Hepatocyte (in vitro differentiated cells): ENCODE results near the gene EXOC6. TPM values are rescaled to one million over a fixed set of nuclear protein-coding genes. Genes with fewer than 3 reads are reported as not detected.

Source experiments
- DNase-seq: peaks from one replicate; pipeline ENCODE4 v3.0.0-alpha.2; 2016; ENCODE audit warnings: low spot score
- H2AFZ ChIP-seq: fragments of 200-600 bp; sonication (generic); 2 replicates; pipeline ENCODE4 v1.6.0; 2016; ENCODE audit warnings: antibody characterized with exemption, mild to moderate bottlenecking
- H3K27ac ChIP-seq: fragments of 200-600 bp; sonication (generic); 2 replicates; pipeline ENCODE4 v1.5.1; 2016; ENCODE audit warnings: mild to moderate bottlenecking
- H3K27me3 ChIP-seq: fragments of 200-600 bp; sonication (generic); 2 replicates; pipeline ENCODE4 v1.6.1; 2016
- H3K36me3 ChIP-seq: fragments of 200-600 bp; sonication (generic); replicated peaks from 2 replicates; pipeline ENCODE4 v1.5.1; 2016; ENCODE audit warnings: low read depth; ENCODE audit not compliant: insufficient read depth
- H3K4me1 ChIP-seq: fragments of 200-600 bp; sonication (generic); 2 replicates; pipeline ENCODE4 v1.5.1; 2016; ENCODE audit warnings: mild to moderate bottlenecking, moderate library complexity; ENCODE audit not compliant: insufficient read depth
- H3K4me2 ChIP-seq: fragments of 200-600 bp; sonication (generic); 2 replicates; pipeline ENCODE4 v1.6.0; 2016
- H3K4me3 ChIP-seq: fragments of 200-600 bp; sonication (generic); 2 replicates; pipeline ENCODE4 v1.5.1; 2016; ENCODE audit warnings: mild to moderate bottlenecking
- H3K79me2 ChIP-seq: fragments of 200-600 bp; sonication (generic); 2 replicates; pipeline ENCODE4 v1.6.0; 2017; ENCODE audit warnings: mild to moderate bottlenecking
- H3K9me2 ChIP-seq: fragments of 200-600 bp; sonication (generic); replicated peaks from 2 replicates; pipeline ENCODE4 v1.6.0; 2017; ENCODE audit warnings: mild to moderate bottlenecking; ENCODE audit not compliant: insufficient read depth
- H3K9me3 ChIP-seq: fragments of 200-600 bp; sonication (generic); 2 replicates; pipeline ENCODE4 v1.5.1; 2016; ENCODE audit warnings: low read depth, mild to moderate bottlenecking
- H4K20me1 ChIP-seq: fragments of 200-600 bp; sonication (generic); 2 replicates; pipeline ENCODE4 v1.6.0; 2016; ENCODE audit warnings: mild to moderate bottlenecking; ENCODE audit not compliant: insufficient read depth, poor library complexity, severe bottlenecking
- EZH2 ChIP-seq: fragments of 200-600 bp; sonication (generic); IDR thresholded peaks from 2 replicates; pipeline ENCODE4 v1.6.1; 2016; ENCODE audit warnings: antibody characterized with exemption, mild to moderate bottlenecking, borderline replicate concordance
- EZH2phosphoT487 ChIP-seq: fragments of 200-600 bp; sonication (generic); IDR thresholded peaks from one replicate; pipeline ENCODE4 v1.6.1; 2018; ENCODE audit warnings: antibody characterized with exemption, mild to moderate bottlenecking, low read depth, moderate library complexity; ENCODE audit not compliant: unreplicated experiment, severe bottlenecking
- WGBS: methylation state at CpG from one replicate; pipeline ENCODE4 v1.1.6; 2016; ENCODE audit warnings: low lambda C conversion rate; ENCODE audit errors: missing lambda C conversion rate; 5-methylcytosine and 5-hydroxymethylcytosine counted together
- polyA plus RNA-seq: library from polyadenylated mRNA; unstranded; fragments of >200 nt; fragmentation: Nextera tagmentation; extraction: Ambion mirVana; gene quantifications from 2 replicates; pipeline ENCODE4 v1.2.1, GENCODE V29; 2016
- total RNA-seq: library from RNA; depleted of rRNA; stranded (reverse); fragments of >200 nt; gene quantifications from 2 replicates; pipeline ENCODE4 v1.2.3, GENCODE V29; 2014
- TF ChIP-seq, protein P1 (sequence below): fragments of 200-600 bp; sonication (generic); IDR thresholded peaks from 2 replicates; pipeline ENCODE4 v1.5.1; 2016; ENCODE audit warnings: antibody characterized with exemption, mild to moderate bottlenecking; ENCODE audit not compliant: poor library complexity

EXOC6 gene
- total and polyA plus RNA-seq, 2 experiments from 2014 or later: 5.8 to 11.7 TPM

DNA sequence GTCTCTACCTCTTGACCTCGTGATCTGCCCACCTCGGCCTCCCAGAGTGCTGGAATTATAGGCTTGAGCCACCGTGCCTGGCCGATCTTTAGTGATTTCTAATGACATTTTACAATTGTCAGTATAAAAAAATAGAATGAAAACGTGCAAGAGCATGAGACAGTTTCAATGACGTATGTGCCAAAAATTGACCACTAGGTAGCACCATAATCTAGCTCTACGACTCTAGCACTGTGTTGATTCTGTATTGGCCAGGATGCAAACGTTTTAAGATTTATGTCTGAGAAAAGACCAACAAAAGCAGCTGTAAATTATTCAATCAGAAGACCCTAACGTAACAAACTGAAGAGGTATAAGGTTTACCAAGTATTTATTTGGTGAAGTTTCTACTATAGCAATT is 25.4 kb upstream of the EXOC6 start:
- H3K27ac ChIP-seq: peak overlapping the region; percentile 57

DNA sequence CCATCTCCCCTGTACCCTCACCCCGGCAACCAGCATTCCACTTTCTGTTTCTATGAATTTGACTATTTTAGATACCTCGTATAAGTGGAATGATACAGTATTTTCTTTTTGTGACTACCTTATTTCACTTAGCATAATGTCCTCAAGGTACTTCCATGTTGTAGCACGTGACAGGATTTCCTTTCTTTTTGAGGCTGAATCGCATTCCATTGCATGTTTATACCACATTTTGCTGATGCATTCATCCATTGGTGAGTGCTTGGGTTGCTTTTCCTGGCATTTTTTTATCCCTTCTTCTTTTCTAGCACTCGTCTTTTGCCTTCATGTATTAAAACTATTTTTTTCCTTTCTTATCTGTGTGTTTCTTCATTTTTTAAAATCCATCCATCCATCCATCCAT is 22.3 kb upstream of the EXOC6 start:
- no peak overlapping the region for H3K4me3 ChIP-seq
- no peak for TF ChIP-seq EZH2phosphoT487
- TF ChIP-seq, protein P1, sequence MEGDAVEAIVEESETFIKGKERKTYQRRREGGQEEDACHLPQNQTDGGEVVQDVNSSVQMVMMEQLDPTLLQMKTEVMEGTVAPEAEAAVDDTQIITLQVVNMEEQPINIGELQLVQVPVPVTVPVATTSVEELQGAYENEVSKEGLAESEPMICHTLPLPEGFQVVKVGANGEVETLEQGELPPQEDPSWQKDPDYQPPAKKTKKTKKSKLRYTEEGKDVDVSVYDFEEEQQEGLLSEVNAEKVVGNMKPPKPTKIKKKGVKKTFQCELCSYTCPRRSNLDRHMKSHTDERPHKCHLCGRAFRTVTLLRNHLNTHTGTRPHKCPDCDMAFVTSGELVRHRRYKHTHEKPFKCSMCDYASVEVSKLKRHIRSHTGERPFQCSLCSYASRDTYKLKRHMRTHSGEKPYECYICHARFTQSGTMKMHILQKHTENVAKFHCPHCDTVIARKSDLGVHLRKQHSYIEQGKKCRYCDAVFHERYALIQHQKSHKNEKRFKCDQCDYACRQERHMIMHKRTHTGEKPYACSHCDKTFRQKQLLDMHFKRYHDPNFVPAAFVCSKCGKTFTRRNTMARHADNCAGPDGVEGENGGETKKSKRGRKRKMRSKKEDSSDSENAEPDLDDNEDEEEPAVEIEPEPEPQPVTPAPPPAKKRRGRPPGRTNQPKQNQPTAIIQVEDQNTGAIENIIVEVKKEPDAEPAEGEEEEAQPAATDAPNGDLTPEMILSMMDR: no peak
- TF ChIP-seq EZH2: no peak

More for the DNA sequence above, 25.4 kb upstream of the EXOC6 start:
- no peak for DNase-seq
- Histone ChIP-seq H3K4me3 (no peak overlapping the region), H2AFZ (no peak overlapping the region), H4K20me1 (no peaks in the 10 kb centered on the region), H3K4me2 (no peak overlapping the region), H3K36me3 (no peaks in the 10 kb centered on the region), H3K79me2 (no peaks in the 10 kb centered on the region), H3K4me1 (peaks cover 5% of the 10 kb centered on the region), H3K9me2 (no peaks in the 10 kb centered on the region), H3K27me3 (no peaks in the 10 kb centered on the region), H3K9me3 (no peaks in the 10 kb centered on the region)
- 82% methylated on average over 9 of the region's 9 CpGs for WGBS
- TF ChIP-seq EZH2 (no peak), EZH2phosphoT487 (no peak)
- TF ChIP-seq, protein P1: peak; percentile 17

DNA sequence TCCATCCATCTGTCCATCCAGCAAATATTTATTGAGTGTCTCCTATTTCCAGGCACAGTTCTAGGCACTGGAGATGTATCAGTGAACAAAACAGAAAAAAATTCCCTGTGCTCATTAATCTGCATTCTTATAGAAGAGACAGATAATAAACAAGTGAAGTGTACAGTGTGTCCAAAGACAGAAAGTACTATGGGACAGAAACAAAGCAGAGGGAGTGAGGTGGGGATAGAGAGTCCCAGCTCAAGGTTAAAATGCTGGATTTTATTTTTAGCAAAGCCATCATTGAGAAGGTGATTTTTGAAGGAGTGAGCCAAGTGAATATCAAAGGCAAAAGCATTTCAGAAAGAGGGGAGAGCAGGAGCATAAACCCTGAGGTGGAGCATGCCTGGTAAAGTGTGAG is 21.8 kb upstream of the EXOC6 start:
- no peak overlapping the region for H3K4me3 ChIP-seq
- H4K20me1 ChIP-seq: no peaks in the 10 kb centered on the region
- no peak overlapping the region for H3K27ac ChIP-seq
- no peak overlapping the region for H2AFZ ChIP-seq
- no peaks in the 10 kb centered on the region for H3K79me2 ChIP-seq
- H3K4me1 ChIP-seq: peaks cover 5% of the 10 kb centered on the region
- no peaks in the 10 kb centered on the region for H3K9me3 ChIP-seq
- H3K36me3 ChIP-seq: no peaks in the 10 kb centered on the region
- H3K4me2 ChIP-seq: no peak overlapping the region
- no peaks in the 10 kb centered on the region for H3K9me2 ChIP-seq
- no peak for DNase-seq
- TF ChIP-seq EZH2phosphoT487 (no peak), EZH2 (no peak)
- TF ChIP-seq, protein P1: no peak
- H3K27me3 ChIP-seq: no peaks in the 10 kb centered on the region

More for the DNA sequence above, 22.3 kb upstream of the EXOC6 start:
- Histone ChIP-seq H2AFZ (no peak overlapping the region), H4K20me1 (no peaks in the 10 kb centered on the region), H3K79me2 (no peaks in the 10 kb centered on the region), H3K27me3 (no peaks in the 10 kb centered on the region), H3K4me2 (no peak overlapping the region), H3K36me3 (no peaks in the 10 kb centered on the region), H3K4me1 (peaks cover 5% of the 10 kb centered on the region), H3K9me2 (no peaks in the 10 kb centered on the region), H3K9me3 (no peaks in the 10 kb centered on the region), H3K27ac (no peak overlapping the region)
- WGBS: 91% methylated on average over 5 of the region's 5 CpGs
- DNase-seq: no peak
